Middle frontal gyrus (tissue), 1 donor: ENCODE results near the gene RARS1.
"Not testable (repeated sequence)": the region's sequence is repeated elsewhere in the genome, so short reads cannot be mapped to it uniquely, and the experiment has no call there.

Experiments used
- DNase-seq: peaks from one replicate; pipeline ENCODE4 v3.0.0-alpha.2; 2015; ENCODE audit warnings: low spot score; ENCODE audit errors: extremely low spot score

Gene RARS1

DNA sequence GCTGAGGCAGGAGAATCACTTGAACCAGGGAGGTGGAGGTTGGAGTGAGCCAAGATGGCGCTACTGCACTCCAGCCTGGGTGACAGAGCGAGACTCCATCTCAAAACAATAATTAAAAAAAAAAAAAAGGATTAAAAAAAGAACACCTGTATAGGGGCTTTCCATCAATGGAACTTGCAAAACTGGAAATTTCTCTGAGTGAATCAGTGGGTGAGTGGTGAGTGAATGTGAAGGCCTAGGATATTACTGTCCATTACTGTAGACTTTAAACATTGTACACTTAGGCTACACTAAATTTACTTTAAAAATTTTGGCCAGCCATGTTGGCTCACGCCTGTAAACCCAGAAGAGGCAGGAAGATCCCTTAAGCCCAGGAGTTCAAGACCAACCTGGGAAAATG is 5.7 kb upstream of the RARS1 start:
- no peak for DNase-seq

DNA sequence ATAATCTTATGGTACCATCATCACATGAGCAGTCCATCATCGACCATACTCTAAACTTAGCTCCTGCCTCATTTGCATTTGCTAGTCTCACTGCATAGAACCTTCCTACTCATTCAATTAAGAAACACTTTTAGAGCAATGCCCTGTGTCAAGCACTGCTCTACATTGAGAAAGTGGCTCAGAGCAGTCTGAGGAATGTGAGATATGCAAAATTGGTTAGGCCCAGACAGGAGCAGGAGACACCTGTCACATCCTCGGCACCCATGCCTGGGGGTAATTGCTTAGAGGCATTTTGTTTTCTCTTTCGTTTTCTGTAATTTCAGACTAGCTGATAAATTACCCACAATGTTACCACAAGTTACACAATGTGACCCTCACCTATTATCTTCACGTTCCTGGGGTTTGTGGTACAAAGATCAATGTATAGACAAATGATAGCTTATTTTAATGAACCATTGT is 4.9 kb upstream of the RARS1 start:
- DNase-seq, result no peak

DNA sequence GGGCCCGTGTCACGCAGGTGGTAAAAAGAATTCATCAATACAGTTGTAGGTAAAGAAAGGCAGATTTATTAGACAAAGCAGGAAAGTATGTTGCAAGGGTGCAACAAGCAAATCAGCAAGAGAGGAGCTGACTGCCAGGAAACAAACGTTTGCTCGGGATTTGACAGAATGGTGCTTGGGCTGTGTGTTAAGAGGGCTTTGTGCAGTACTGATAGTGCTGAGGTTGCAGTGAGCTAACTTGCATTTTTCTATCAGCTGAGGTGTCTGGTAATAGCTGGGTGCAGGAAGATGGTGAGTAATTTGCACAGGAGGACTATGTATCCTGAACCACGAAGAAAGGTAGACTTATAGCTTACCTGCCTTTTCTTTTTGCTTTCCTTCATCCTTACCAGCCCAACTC is 3.9 kb upstream of the RARS1 start:
- no peak for DNase-seq

DNA sequence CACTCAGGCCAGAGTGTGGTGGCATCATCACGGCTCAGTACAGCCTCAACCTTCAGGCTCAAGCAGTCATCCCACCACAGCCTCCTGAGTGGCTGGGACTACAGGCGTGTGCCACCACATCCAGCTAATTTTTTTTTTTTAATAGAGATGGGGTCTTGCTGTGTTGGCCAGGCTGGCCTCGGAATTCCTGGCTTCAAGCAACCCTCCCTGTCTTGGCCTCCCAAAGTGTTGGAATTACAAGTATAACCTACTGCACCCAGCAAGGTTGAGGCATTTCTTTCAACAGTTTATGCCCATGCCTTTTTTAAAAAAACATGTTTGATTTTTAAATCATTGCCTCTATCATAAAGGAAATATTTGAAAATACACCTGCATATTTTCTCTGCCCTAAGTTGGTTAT is 2.8 kb downstream of the RARS1 start:
- no peak for DNase-seq

DNA sequence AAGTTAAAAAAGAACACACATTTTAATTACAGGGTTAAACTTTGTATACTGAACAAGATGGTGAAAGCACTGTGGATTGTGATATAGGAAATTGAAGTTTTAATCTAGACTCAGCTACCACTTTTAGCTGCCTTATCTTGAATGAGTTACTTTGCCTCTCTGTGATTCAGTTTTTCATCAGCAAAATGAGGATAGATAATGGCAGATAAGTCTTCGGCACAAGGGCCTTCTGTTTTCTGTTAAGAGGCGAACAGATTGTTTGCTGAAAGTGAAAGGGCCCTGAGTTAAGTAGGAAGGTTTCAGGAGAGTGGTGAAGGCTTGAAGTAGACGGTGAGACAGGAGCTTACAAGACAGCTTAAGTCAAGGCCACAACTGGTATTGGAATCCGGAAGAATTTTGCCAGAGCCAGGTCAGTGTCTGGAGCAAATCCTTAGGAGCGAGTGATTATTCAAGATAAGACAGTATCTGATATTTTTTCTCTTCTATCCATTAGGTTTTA is 7.8 kb downstream of the RARS1 start:
- DNase-seq, result no peak

DNA sequence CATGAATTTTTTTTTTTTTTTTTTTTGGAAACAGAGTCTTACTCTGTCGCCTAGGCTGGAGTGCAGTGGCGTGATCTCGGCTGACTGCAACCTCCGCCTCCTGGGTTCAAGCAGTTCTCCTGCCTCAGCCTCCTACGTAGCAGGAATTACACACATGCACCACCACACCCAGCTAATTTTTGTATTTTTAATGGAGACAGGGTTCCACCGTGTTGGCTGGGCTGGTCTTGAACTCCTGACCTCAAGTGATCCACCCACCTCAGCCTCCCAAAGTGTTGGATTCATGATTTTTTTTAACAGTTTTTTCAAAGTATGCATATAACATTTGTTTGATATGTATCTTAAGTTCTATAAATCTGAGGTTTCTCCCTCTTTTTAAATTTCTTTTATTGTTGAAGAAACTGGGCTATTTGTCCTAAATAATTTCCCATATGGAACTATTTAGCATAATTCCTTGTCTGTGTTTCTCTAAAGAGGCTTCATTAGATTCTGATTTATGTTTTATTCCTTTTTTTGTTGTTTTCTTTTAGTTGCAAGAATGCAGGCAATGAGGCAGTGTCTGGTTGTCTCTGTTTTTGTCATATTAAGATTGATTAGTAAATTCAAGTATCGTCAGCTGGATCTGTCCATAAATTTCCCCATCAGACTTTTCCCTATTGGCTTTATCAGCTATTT is 16.4 kb downstream of the RARS1 start:
- no peak for DNase-seq

DNA sequence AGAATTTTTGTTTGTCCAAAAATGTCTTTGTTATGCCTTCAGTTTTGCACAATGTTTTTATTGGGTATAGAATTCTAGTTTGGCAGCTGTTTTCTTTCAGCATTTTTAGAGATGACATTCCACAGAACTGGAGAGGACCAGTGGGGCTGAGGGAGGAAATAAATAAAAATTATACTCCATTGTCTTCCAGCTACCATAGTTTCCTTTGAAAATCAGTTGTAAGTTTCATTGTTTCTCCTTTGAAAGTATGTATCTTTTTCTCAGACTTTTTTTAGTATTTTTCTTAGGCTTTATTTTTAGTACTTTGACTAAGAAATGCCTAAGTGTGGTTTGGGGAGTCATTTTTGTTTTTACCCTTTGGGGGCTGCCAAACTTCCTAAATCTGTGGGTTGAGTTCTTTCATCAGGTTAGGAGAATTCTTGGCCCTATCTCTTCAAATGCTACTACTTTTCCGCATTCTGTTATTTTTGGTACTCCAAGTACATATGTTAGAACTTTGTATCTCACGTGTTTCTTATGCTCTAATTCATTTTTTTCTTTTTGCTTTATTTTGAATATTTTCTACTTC is 27.7 kb downstream of the RARS1 start:
- DNase-seq, result no peak

DNA sequence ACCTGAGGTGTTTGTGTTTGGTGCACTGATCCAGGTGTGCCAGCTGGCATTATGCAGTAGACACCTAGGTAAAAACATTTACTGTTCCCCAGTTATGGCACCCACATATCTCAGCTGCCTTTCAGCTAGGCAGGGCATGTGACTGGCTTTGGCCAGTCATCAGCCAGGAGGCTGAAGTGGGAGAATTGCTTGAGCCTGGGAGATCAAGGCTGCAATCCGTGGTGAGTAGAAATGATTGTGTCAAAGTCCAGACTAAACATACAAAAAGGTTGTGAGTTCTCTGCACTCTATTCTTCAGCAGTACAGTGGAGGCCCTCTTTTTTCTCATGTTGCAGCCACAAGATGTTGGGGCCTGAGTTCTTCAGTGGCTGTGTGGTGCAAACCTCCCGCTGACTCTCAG is 39.6 kb downstream of the RARS1 start:
- no peak for DNase-seq

DNA sequence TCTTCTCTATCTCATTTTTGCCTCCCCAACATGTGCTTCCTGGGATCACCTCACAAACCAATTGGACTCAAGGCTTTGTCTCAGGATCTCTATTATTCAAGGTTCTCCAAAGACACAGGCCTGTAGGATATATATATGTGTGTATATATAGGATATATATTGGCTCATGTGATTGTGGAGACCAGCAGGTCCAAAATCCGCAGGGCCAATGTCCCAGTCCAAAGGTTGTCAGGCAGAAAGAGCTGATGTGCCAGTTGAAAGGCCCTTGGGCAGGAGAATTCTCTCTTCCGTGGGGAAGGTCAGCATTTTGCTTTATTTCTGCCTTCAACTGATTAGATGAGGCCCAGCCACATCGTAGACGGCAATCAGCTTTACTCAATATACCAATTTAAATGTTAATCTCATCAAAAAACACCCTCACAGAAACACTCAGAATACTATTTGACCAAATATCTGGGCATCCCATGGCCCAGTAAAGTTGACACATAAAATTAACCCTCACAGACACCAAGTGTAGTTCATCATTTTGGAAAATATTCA is 41.6 kb downstream of the RARS1 start:
- DNase-seq, result no peak

DNA sequence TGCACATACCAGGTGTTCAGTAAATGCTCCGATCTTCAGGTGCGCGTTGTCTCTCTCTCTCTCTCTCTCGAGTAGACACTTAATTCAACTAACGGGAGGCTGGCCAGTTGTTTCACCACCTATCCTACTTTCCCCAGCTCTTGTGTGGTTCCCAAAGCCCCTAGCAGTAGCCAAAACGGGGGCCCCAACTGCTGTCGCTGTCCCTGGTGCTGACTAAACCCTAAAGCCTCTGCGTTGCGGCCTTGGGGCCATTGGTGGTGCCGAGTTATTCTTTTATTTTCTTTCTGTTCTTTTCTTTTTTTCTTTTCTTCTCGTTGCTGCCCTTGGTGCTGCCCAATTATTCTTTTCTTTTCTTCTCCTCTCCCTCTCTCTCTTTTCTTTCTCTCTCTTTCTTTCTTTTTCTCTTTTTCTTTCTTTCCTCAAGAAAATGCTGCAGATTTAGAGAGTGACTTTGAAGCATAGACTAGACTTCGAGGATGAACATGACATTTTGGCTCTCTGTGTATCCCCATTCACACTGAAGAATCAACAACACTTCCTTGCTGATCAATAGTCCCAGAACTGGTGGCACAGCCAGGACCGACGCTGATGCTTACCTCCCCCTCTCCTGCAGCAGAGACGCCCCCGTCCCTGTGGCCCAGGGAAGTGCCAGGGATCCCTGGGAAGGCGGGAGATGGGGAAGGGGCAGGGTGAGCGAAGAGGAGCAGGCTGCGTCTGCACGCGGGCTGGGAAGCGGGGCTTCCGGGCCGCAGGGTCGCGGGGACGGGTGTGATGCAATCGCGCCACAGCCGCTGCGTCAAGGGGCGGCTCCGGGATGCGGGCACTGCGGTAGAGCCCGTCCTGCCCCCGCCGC is 42.5 kb downstream of the RARS1 start, which contains the start of gene FBLL1:
FBLL1 (plus strand) TSS at position 785 of the 853 bp plus-strand sequence. CDS start 200 bp downstream, outside the sequence.
- DNase-seq, result no peak

DNA sequence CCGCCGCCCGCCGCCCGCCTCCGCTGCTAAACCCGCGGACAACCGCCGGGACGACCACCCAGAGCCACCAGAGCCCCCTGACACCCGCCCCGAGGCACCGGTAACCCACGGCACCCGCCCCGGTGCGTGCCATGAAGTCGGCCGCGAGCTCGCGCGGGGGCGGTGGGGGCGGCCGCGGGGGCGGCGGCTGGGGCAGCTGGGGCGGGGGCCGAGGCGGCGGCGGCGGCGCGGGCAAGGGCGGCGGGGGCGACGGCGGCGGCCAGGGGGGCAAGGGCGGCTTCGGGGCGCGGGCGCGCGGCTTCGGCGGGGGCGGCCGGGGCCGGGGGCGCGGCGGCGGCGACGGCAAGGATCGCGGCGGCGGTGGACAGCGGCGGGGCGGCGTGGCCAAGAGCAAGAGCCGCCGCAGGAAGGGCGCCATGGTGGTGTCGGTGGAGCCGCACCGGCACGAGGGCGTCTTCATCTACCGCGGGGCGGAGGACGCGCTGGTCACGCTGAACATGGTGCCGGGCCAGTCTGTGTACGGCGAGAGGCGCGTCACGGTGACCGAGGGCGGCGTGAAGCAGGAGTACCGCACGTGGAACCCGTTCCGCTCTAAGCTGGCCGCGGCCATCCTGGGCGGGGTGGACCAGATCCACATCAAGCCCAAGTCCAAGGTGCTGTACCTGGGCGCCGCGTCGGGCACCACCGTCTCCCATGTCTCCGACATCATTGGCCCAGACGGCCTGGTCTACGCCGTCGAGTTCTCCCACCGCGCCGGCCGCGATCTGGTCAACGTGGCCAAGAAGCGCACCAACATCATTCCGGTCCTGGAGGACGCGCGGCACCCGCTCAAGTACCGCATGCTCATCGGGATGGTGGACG is 43.3 kb downstream of the RARS1 start:
- no peak for DNase-seq

DNA sequence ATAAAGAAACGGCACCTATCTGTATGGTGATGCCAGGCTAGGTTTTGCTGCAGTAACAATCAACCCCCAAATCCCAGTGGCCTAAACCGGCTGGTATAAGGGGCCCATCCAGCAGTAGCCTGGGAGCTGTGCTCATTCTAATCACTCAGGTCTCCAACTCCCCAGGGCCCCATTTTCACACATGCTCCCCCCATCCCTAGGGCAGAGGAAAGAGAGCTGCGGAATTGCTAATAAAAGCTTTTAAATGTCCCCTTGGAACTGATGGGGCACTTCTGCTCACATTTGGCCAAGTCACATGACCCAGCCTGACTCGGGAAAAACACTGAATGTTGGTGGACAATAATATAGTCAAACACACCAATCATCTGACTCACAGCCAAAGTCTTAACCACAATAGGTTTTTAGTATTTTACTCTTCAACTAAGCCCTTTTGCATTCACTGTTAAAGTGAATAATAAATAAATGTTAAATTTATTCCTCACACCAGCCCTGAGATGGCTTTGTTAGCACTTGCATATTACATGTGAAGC is 44.4 kb downstream of the RARS1 start:
- DNase-seq, result no peak

DNA sequence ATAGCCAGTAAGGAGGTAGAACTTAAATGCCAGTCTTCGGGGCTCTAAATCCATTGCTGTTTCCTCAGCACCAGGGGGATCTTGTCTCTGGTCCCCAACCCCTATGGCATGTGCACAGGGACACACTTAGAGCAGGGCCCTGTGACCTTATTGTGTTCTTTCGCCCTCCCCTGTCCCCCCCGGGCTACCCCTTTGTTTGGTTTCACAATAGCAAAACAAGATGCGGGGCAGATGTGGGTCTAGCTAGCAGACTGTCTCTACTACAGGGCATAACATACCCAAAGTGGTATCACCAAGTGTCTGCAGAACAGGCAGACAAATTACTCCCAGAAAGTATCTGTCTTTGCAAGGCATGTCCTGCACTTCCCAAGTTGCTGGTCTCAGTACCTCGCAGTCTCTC is 44.9 kb downstream of the RARS1 start:
- no peak for DNase-seq

DNA sequence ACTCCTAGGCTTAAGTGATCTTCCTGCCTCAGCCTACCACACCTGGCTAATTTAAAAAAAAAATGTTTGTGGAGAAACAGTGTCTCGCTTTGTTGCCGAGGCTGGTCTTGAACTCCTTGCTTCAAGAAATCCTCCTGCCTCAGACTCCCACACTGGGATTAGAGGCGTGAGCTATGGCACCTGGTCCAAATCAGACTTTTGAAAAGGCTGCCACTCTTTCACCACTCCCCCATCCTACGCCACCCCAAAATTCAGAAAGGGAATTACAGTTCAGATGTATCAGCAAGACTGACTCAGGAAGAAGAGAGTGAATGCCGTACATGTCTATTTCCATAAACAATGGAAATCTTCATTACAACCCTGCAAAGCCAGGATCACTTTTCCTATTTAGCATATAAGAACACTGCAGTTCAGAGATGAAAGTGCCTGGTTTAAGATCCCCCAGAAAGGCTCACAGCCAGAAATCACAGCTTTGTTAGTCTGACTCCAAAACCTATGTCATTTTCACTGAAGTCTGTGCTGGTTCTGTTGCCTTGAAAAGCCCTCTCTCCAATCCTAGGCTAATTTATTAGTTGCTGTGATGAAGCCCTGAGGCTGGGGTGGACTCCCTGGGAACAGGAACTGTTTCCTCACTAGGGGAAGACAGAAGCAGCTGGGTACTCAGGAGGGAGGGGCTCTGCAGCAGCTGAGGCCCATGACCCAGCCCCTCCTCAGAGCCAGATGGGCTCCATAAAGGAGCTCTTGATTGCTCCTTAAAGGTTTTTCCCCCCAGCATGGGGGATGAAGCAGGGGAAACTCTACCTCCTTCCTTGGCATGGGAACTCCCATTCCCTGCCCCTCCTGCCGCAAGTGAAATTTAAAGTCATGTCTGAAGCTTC is 46.0 kb downstream of the RARS1 start:
- DNase-seq, result no peak

DNA sequence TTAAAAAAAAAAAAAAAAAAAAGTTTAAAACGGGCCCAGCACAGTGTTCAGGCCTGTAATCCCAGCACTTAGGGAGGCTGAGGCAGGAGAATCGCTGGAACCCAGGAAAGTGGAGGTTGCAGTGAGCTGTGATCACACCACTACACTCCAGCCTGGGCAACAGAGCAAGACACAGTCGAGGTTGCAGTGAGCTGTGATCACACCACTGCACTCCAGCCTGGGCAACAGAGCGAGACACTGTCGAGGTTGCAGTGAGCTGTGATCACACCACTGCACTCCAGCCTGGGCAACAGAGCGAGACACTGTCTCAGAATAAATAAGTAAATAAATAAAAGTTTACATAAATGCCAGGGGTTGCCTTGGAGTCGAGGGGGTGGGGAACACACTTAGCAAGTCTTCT is 48.1 kb downstream of the RARS1 start:
- not testable (repeated sequence) for DNase-seq

DNA sequence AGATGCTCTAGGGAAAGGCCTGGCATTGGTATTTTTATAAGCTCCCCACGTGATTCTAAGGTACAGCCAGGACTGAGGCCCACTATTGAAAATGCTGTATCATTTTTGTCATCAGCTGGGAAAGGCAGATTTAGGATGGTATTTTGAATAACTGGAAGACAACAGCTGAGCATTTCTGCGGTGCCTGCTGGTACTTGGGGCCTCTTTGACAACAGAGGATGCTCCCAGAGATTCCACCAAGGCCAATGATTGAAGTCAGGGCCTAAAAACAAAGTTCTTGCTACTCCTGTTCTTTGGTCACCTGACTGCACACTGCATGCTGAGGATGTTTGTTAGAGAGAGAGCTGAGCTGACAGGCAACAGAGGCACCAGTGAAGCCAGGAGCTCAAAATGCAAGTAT is 50.9 kb downstream of the RARS1 start:
- DNase-seq, result no peak

DNA sequence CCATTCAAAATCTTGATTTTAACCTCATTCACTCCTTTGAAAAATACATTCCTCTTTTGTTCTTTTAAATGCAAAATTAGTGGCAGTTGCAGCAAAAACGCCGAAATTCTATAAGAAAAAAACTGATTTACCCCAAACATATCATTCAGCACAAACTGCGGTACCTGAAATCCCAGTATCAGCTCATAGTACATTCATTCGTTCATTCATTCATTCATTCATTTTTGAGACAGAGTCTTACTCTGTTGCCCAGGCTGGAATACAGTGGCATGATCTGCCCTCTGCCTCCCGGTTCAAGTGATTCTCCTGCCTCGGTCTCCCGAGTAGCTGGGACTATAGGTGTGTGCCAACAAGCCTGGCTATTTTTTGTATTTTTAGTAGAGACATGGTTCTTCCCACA is 63.3 kb downstream of the RARS1 start:
- DNase-seq, result no peak

DNA sequence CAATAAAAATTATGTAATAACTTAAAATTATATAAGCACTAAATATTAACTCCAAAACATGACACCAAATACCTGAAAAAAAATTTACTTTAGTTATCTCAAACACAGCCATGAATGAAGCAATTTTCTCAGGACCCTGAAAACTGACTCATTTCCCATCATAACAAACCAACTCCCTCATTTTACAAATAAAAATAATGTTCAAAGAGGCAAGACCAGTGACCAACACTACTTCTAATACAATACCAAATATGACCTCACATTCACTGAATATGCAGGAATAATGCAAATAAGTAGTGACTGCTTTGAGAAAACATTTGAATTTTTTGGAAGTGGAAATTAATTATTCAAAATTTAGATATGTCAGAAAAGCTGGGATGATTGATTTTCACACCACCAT is 64.4 kb downstream of the RARS1 start:
- no peak for DNase-seq

DNA sequence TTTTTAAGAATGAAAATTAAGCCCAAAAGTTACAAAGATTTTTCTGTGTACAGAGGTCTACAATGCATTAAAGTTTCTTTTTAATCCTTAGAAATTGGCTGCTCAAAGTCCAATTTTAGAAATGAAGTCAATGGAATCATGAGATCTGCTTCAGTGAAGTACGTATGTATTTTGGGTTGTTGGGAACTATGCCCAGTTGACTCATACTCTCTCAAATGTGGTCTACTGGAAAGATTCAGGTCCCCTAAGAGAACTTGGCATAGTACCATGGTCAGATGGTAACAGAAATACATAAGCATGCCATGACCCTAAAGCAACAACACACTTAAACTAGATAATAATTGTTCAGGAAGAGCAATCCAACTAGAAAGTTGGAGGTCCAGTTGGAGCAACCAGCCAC is 65.9 kb downstream of the RARS1 start:
- DNase-seq, result no peak
